HS-27A (cell line): ENCODE measurements around the gene DCTN4.

ENCODE experiments used
- DNase-seq: peaks from one replicate; pipeline ENCODE4 v3.0.0-alpha.2; 2012; ENCODE audit warnings: low read depth, missing footprints

Gene DCTN4

GRCh38 chr5:150740992-150741391, 17.8 kb downstream of the DCTN4 start:
- DNase-seq = no peak

GRCh38 chr5:150738862-150739261, 20.0 kb downstream of the DCTN4 start:
- DNase-seq = no peak

- no peak for DNase-seq
These were observed 24.0 kb downstream of the DCTN4 start for GRCh38 chr5:150734579-150735384.

- no peak for DNase-seq
These were observed 27.1 kb downstream of the DCTN4 start for GRCh38 chr5:150731669-150732242.

GRCh38 chr5:150729859-150730258, 29.0 kb downstream of the DCTN4 start:
- DNase-seq = no peak

GRCh38 chr5:150723845-150724244, 35.0 kb downstream of the DCTN4 start:
- no peak for DNase-seq

GRCh38 chr5:150710165-150710564, 48.7 kb downstream of the DCTN4 start:
- DNase-seq = no peak

- no peak for DNase-seq
These were observed 51.9 kb downstream of the DCTN4 start for GRCh38 chr5:150706776-150707390.

GRCh38 chr5:150703762-150704161, 55.1 kb downstream of the DCTN4 start:
- no peak for DNase-seq

GRCh38 chr5:150700594-150701377, 58.0 kb downstream of the DCTN4 start, which contains the start of gene RBM22:
RBM22 (minus strand) TSS chr5:150701062; CDS start chr5:150700985, 77 bp downstream.
- DNase-seq = peak; percentile 53

GRCh38 chr5:150700246-150700593, 58.6 kb downstream of the DCTN4 start:
- no peak for DNase-seq

GRCh38 chr5:150694612-150695011, 64.2 kb downstream of the DCTN4 start:
- peak; percentile 30 for DNase-seq

- no peak for DNase-seq
These were observed 66.5 kb downstream of the DCTN4 start for GRCh38 chr5:150692276-150692675.

- DNase-seq = no peak
These were observed 68.1 kb downstream of the DCTN4 start for GRCh38 chr5:150690760-150691159.

GRCh38 chr5:150689120-150689519, 69.7 kb downstream of the DCTN4 start:
- no peak for DNase-seq

GRCh38 chr5:150676578-150676977, 82.2 kb downstream of the DCTN4 start:
- no peak for DNase-seq

GRCh38 chr5:150675069-150675468, 83.7 kb downstream of the DCTN4 start:
- no peak for DNase-seq

- no peak for DNase-seq
These were observed 84.4 kb downstream of the DCTN4 start for GRCh38 chr5:150674341-150674821.

GRCh38 chr5:150672884-150673275, 85.9 kb downstream of the DCTN4 start:
- DNase-seq = no peak

GRCh38 chr5:150672237-150672883, 86.5 kb downstream of the DCTN4 start:
- no peak for DNase-seq

GRCh38 chr5:150671509-150672236, 87.1 kb downstream of the DCTN4 start:
- no peak for DNase-seq
